ENCODE results near the gene TAF5.
"Not testable (repeated sequence)": the region's sequence is repeated elsewhere in the genome, so short reads cannot be mapped to it uniquely, and the experiment has no call there.

Gene TAF5

DNA sequence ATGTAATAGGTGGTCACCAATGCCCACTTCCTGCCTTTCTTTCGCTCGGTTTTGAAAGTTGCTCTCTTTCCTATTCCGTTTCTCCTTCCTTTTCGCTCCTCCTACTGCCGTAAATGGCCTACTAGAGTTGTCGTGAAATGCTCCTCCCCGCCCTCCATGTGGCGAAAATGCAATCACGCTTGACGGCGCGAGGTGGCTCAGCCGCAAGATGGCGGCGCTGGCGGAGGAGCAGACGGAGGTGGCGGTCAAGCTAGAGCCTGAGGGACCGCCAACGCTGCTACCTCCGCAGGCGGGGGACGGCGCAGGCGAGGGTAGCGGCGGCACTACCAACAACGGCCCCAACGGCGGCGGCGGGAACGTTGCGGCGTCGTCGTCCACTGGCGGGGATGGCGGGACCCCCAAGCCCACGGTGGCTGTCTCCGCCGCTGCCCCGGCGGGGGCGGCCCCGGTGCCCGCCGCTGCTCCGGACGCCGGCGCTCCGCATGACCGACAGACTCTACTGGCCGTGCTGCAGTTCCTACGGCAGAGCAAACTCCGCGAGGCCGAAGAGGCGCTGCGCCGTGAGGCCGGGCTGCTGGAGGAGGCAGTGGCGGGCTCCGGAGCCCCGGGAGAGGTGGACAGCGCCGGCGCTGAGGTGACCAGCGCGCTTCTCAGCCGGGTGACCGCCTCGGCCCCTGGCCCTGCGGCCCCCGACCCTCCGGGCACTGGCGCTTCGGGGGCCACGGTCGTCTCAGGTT is at the start of gene TAF5:
TAF5 (plus strand) TSS at position 195 of the 737 bp plus-strand sequence; CDS start at position 209, 14 bp downstream.
- DNase-seq, result peak; percentile 87 to 93

DNA sequence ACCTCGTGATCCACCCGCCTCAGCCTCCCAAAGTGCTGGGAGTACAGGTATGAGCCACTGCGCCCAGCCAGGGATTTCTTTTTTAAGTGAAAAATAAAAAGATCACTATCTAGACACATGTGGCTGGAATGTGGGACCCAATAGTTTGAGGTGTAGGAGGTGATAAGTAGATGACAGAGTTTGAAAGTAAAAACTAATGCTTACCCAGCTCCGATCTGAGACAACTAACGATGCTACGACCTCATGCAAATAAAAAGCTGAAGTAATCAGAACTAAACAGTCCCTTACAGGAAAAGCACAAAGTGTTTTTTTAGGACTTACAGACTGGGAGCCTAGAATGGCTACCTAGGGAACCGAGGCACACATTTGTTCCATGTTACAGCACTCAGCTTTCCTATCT is 39.9 kb upstream of the TAF5 start:
- DNase-seq, result no peak

DNA sequence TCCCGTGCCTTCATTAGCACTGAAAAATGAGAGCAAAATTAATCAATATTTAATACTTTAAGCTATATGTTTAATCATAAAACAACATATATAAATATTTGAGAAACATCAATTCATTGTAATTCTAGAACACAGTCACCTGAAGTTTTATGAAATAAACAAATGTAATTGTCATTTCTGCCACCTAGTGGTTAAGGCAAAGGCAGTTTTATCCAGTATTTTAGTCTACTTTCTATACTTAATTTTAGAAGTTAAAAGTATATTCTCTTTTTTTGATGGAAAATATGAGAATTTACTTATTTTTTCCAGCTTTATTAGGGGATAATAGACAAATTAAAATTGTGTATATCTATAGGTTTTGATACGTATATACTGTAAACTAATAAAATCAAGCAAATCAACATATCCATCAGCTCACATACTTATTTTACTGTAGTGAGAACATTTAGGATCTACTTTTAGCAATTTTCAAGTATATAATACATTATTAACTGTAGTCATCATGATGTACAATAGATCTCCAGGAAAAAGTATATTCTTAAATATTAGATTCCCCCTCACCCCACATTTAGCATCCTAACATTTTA is 33.7 kb upstream of the TAF5 start:
- DNase-seq, result peak in 1 of 2 experiments; percentile 3

DNA sequence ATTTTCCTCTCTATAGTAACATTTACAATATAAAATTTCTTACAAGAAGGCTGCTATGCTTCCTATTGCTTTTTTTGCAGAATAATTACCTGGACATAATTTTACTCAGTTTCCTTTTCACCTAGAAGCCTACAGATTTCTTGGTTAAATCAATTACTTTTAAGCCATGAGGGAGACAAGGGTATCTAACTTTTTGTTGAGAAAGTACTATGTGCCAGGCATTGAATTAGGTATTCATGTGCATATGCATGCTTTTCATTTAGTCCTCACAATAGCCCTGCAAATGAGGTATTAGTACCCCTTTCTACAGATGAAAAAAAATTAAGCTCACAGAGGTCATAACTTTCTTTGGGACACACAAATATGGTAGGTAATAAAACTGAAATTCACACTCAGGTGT is 33.2 kb upstream of the TAF5 start:
- DNase-seq, result no peak

DNA sequence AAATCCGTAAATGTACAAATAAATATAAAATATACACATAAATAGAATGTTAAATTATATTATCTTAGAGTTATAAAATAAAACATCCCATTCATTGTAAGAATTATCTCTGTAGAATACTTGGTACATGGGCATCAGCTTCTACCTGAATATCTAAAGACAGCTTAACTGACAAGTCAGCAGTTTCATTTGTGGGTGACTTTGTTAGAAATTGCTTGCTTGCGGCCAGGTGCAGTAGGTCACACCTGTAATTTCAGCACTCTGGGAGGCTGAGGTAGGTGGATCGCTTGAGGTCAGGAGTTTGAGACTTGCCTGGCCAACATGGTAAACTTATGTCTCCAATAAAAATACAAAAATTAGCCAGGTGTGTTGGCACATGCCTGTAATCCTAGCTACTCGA is 31.4 kb upstream of the TAF5 start:
- DNase-seq, result no peak

DNA sequence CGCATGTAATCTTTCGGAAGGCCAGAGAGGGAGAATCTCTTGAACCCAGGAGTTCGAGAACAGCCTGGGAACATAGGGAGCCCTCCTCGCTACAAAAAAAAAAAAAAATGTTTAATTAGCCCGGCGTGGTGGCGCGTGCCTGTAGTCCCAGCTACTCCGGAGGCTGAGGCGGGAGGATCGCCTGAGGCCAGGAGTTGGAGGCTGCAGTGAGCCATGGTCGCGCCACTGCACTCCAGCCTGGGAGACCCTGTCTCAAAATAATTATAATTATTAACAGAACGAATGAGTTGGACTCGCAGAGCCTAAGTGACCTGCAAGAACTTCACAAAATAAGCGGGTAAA is 17.6 kb upstream of the TAF5 start:
- no peak for DNase-seq

DNA sequence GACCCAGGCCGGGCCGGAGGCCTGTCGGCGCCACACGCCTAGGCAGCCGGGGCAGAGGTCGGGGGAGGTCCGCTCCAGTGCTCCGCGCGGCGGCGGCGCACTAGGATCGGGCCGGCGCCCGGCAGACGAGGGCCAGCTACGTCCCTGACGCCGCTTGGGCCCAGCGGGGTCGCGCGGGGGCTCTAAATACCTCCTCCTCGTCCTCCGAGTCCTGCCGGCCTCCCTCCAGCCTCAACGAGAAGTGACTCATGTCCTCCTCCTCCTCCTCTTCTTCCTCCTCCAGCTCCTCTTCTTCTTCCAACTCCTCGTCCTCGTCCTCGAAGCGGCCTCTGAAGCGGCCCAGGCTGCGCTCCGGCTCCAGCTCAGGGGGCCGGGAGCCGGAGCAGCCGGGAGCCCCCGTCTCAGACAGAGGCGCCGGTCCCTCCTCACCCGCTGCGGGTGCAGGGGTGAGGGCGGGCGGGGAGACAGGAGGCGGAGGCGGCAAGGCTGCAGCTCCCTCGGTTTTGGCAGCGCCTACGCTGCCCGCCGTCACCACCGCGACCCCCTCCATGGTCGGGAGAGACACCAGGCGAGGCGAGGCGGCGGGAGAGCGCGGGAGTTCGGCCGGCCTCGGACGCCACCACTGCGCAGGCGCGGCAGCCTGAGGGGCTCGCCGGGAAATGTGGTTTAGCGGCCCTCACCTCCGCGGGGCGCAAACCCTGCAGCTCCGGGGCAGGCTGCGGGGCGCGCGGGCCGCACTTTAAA is 17.1 kb upstream of the TAF5 start, which contains the start of gene PCGF6:
PCGF6 (minus strand) TSS at position 624 of the 744 bp plus-strand sequence; CDS start at position 550, 74 bp downstream.
- peak; percentile 59 to 88 for DNase-seq

DNA sequence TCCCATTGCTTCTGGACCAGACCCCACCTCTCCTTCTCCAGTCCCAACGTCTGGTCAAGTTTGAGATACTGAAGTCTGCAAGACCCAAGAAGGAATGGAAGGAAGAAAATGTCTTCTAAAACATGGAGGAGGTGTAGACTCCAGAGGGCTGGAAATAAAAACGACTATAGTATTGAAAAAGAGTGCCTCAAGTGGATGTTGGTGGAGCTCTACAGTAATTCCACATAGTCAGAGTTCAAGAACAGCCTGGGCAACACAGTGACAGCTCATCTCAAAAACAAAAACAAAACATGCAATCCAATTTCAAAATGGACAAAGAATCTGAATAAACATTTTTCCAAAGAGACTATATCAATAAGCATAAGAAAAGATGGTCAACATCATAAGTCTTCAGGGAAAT is 14.5 kb upstream of the TAF5 start:
- DNase-seq, result no peak

DNA sequence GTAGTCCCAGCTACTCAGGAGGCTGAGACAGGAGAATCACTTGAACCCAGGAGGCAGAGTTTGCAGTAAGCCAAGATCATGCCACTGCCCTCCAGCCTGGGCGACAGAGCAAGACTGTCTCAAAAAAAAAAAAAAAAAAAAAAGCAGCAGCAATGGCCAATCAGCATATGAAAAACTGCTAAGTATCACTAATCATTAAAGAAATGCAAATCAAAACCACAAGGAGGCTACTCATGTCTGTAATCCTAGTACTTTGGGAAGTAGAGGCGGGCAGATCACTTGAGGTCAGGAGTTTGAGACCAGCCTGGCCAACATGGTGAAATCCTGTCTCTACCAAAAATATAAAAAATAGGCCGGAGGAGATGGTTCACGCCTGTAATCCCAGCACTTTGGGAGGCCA is 13.2 kb upstream of the TAF5 start:
- DNase-seq, result not testable (repeated sequence)

DNA sequence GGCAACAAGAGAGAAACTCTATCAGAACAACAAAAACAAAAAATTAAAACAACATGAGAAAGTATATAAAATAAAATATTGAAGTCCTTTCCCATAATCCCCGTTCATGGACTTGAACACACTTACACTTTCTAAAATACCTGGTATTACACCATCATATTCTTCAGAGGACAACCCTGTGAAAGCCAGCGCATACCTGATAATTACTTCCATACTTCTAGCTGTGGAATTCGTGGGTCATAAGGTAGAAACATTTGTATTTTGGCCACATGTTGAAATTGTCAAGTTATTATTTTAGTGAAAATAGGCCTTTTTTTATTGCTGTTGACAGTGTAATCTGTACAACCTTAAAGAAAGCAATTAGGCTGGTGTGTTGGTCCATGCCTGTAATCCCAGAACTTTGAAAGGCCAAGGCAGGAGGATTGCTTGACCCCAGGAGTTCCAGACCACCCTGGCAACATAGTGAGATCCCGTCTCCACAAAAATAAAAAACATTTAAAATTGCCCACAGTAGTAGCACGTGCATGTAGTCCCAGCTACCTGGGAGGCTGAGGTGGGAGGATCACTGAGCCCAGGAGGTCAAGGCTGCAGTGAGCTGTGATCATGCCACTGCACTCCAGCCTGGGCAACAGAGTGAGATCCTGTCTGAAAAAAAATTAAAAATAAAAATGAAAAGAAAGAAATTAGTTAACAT is 11.7 kb upstream of the TAF5 start:
- no peak for DNase-seq

DNA sequence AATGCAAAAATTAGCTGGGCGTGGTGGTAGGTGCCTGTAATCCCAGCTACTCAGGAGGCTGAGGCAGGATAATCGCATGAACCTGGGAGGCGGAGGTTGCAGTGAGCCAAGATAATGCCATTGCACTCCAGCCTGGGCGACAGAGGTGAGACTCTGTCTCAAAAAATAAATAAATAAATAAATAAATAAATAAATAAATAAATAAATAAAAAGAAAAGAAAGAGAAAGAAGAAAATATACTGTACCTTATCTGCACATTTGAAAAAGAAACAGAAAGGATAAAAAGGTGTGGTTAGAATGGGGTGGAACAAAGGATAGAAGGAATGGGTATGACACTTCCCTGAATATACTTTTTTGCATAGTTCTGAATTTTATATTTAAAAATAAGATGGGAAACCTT is 8.3 kb upstream of the TAF5 start:
- not testable (repeated sequence) for DNase-seq

DNA sequence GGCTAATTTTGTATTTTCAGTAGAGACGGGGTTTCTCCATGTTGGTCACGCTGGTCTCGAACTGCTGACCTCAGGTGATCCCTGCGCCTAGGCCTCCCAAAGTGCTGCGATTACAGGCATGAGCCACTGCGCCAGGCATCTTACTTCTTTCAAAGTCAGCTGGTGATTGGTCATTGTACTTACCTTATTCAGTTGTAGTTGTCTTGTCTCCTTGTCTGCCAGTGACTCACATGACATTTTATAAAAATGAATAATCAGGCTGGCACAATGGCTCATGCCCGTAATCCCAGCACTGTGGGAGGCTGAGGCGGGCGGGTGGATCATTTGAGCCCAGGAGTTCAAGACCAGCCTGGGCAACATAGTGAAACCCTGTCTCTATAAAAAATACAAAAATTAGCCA is 7.0 kb upstream of the TAF5 start:
- not testable (repeated sequence) for DNase-seq

DNA sequence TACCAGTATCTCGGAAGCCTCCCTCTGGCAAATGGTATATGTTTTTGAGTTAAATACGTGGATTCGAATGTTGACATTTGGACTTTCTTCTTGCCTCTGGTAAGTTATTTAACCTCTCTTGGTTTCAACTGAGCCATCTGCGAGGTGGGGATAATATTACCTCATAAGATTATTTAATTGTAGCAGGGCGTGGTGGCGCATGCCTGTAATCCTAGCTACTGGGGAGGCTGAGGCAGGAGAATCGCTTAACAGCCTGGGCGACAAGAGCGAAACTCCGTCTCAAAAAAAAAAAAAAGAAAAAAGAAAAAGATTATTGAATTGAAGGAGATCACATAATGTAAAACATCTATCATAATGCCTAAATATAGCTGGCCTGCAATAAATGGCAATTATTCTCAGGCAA is 396 bp upstream of the TAF5 start:
- DNase-seq, result no peak

DNA sequence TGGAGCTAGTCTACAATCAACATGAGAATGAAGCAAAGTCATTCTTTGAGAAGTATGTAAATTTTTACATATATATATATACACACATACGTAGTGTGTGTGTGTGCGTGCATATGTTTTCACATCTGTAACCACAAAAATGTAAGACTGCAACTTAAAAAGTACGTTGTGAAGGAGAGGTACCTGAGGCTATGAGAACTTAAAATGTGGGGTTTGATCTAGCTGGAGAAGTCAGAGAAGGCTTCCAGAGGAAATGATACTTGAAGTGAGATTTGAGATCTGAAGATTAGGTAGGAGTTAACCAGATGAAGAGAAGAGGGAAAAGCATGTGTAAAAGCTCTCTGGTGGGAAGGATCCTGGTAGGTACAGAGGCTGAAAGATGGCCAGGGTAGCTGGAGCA is 5.8 kb downstream of the TAF5 start:
- no peak for DNase-seq

DNA sequence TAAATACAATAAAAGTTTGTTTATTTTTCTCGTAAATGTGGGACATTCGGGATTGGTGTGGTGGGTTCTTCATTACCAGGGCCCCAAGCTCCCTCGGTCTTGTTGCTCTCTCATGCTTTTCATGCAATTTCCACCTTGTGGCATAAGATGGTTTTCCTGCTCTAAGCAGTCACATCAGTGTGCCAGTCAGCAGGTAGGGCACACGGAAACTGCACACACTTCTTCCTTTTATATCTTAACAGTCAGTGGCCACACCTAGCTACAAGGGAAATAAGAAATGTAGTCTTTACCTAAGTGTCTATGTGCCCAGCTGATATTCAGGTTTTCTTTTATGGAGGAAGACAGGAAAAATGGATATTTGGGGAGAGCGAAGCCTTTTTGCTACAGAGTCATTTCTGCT is 6.5 kb downstream of the TAF5 start:
- no peak for DNase-seq

DNA sequence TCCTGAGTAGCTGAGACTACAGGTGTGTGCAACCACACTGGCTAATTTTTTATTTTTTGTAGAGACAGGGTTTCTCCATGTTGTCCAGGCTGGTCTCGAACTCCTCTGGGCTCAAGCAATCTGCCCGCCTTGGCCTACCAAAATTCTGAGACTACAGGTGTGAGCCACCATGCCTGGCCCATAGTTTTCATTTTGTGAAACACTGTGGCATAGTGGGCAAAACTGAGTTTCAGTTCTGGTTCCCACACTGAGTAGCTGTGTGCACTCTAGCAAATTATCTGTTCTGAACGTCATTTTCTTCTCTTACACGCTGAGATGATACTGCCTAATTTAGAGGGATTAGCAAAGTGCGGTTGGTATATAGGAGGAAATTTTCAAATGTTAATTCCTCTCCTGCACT is 15.0 kb downstream of the TAF5 start:
- DNase-seq, result no peak

DNA sequence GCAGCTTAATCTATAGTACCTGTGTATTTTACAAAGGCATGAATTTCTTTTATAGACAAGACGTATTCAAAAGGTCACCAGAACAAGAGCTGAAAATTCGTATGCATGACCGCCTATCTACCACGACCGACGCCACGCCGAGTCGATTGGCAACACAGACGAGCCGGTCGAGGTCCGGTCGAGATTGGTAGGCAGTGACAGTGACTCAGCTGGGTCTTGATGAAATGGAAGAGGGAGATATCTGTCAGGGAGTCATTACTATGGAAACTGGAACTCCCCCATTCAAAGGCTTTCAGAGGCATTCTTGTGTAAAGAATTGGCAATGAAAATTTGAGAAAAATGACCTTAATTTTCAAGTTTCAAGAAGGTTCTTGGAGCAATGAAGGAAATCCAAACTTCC is 26.4 kb downstream of the TAF5 start:
- DNase-seq, result no peak

DNA sequence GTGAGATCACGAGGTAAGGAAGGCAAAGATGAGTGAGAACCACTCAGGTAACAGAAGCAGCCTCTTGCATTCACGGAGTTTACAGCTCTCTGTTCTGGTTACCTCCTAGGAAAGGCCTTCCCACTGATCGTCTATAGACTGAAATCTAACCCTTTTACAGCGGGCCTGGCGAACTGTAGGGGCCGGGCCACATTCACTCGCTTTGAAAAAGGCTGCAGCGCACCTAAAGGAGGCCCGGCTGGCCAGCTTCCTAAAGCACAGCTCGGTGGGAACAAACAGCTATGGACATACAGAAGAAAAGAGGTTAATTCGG is 27.9 kb downstream of the TAF5 start:
- no peak for DNase-seq

DNA sequence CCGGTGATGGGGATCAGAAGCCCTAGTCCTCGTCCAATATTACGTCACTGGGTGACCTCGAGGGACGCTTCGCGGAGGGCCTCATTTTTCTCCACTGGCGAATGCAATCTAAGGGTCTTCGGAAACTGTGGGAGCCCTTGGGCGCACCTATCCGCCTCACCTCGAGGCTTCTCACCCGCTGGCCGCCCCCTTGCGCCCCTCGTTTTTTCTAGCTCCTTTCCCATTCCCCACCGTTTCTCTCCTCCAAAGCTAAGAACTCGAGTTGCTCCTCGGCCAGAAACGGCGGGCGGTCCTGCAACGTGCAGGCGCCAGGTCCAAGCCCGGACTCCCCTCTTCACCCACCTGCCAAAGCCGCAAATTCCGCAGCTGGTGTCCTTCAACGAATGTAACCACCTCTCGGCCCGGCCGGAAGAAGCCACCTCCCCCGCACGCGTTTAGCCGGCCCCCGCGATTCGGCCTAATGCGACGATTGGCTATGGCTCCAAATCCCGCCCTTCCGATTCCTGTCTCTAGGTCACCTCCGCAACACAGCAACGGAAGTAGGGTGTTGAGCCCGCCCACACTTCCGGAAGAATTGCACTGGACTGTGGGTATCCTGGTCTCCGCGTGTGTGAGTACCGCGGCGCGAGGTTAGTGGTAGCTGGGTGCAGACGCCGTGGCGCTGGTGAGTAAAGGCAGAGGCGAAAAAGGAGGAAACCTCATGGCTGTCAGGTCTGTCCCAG is 28.5 kb downstream of the TAF5 start, which contains the start of the genes ATP5MK and PDCD11:
ATP5MK (minus strand) TSS at position 409 of the 722 bp plus-strand sequence. CDS start 4,018 bp downstream, outside the sequence.
PDCD11 (plus strand) TSS at position 560 of the 722 bp plus-strand sequence. CDS start 1,801 bp downstream, outside the sequence.
- DNase-seq, result peak; percentile 98

DNA sequence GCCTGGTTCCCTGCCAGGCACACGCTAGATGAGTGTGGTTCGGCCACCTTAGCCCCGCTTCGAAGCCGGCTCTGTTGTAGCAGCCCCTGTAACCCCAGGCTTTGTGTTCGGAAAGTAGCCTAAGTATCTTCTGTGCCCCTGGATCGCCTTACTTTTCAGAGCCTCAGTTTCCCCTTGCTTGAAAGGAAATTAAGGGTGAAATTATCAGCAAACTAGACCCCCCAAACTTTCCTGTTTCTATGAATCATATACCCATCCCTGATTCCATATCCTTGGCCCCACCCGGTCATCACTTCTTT is 29.0 kb downstream of the TAF5 start:
- no peak for DNase-seq

DNA sequence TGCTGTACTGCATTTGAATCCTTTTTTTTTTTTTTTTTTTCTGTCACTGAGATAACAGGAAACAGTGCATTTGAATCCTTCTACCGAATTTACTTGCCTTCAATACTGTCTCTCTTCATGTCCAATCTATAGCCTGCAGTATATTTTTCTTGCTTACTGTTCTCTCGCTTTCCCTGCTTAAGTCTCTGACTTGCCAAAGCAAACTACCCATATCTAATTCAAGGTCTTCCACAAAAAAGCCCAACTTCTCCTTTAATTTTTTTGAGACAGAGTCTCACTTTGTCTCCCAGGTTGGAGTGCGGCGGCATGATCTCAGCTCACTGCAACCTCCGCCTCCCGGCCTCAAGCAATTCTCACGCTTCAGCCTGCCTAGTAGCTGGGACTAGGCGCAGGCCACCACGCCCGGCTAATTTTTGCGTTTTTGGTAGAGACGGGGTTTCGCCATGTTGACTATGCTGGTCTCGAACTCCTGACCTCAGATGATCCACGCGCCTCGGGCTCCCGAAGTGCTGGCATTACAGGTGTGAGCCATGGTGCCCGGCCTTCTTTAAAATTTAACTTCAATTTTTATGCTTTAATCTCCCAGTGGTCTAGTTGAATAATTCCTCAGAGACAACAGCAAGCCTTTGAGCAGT is 29.5 kb downstream of the TAF5 start:
- DNase-seq, result no peak

DNA sequence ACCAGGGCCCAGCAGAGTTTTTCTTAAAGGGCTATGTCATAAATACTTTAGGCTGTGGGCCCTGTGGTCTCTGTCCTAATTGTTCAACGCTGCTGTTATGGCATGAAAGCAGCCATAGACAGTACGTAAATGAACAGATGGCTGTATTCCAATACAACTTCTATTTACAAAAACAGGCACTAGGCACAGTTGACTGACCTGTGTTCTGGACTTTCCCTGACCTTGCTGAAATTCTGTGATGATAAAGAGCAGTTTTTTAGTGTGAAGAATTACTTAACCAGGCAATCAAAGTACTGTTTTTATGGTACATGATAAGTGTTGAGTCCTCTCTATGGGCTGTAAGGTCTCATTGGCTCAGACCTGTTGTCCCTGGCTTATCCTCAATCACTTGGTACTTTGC is 45.8 kb downstream of the TAF5 start:
- DNase-seq, result no peak
